Sigmoid colon (tissue), 4 donors: ENCODE measurements around the gene FAM229B.
"Not testable (repeated sequence)": the region's sequence is repeated elsewhere in the genome, so short reads cannot be mapped to it uniquely, and the experiment has no call there.

ENCODE experiments used
- CTCF ChIP-seq, 4 experiments: fragments of 450-650 bp in 3 of 4; fragments of 200-600 bp in 1 of 4; IDR thresholded peaks; one replicate each; pipeline ENCODE4 v1.5.1; 2016 to 2019; ENCODE audit warnings: antibody characterized with exemption in 4 of 4, mild to moderate bottlenecking in 3 of 4, moderate library complexity in 2 of 4
- POLR2A ChIP-seq, 2 donors: fragments of 450-650 bp; IDR thresholded peaks; one replicate each; pipeline ENCODE4 v1.6.1; 2016; ENCODE audit warnings: antibody characterized with exemption in 2 of 2, mild to moderate bottlenecking in 2 of 2, moderate library complexity in 2 of 2
- POLR2AphosphoS5 ChIP-seq, 4 donors: sonication (generic); formaldehyde crosslinking; IDR thresholded peaks; one replicate each; pipeline ENCODE4 v1.6.1; 2017; ENCODE audit warnings: antibody characterized with exemption in 4 of 4

- not testable (repeated sequence) for TF ChIP-seq POLR2A, CTCF, POLR2AphosphoS5 (IDR thresholded peaks at IDR 0.05)
These were observed 39.9 kb upstream of the FAM229B start for GRCh38 chr6:112047523-112047922.
